ENCODE results near the gene PTGIS.

The PTGIS gene

GRCh38 chr20:49501917-49502316 lies 66.0 kb downstream of the PTGIS start:
- no peak for DNase-seq (ENCODE audit: low read depth in 2 of 3, low spot score in 1 of 3)

- no peak for DNase-seq (ENCODE audit: low read depth in 2 of 3, low spot score in 1 of 3)
Measured at GRCh38 chr20:49497398-49497669, 70.6 kb downstream of the PTGIS start.

GRCh38 chr20:49496553-49497397 lies 71.2 kb downstream of the PTGIS start:
- no peak for DNase-seq (ENCODE audit: low read depth in 2 of 3, low spot score in 1 of 3)

- DNase-seq (ENCODE audit: low read depth in 2 of 3, low spot score in 1 of 3): no peak
Measured at GRCh38 chr20:49496043-49496442, 71.9 kb downstream of the PTGIS start.

- DNase-seq (ENCODE audit: low read depth in 2 of 3, low spot score in 1 of 3): no peak
Measured at GRCh38 chr20:49490689-49491088, 77.2 kb downstream of the PTGIS start.

- DNase-seq (ENCODE audit: low read depth in 2 of 3, low spot score in 1 of 3): no peak
Measured at GRCh38 chr20:49489688-49490087, 78.2 kb downstream of the PTGIS start.

- DNase-seq (ENCODE audit: low read depth in 2 of 3, low spot score in 1 of 3): no peak
Measured at GRCh38 chr20:49486064-49486463, 81.9 kb downstream of the PTGIS start.

GRCh38 chr20:49485563-49485962 lies 82.4 kb downstream of the PTGIS start:
- no peak for DNase-seq (ENCODE audit: low read depth in 2 of 3, low spot score in 1 of 3)

GRCh38 chr20:49484180-49485140 lies 83.5 kb downstream of the PTGIS start:
- DNase-seq (ENCODE audit: low read depth in 2 of 3, low spot score in 1 of 3): peak; percentile 47 to 68 (median 51)

- DNase-seq (ENCODE audit: low read depth in 2 of 3, low spot score in 1 of 3): no peak
Measured at GRCh38 chr20:49483696-49484123, 84.2 kb downstream of the PTGIS start.

- no peak for DNase-seq (ENCODE audit: low read depth in 2 of 3, low spot score in 1 of 3)
Measured at GRCh38 chr20:49483018-49483695, 84.8 kb downstream of the PTGIS start.

GRCh38 chr20:49482621-49483017 lies 85.3 kb downstream of the PTGIS start, which contains the start of gene KCNB1:
TSS of gene KCNB1 (minus strand) at chr20:49482668. CDS start at chr20:49482480, 188 bp downstream.
- DNase-seq (ENCODE audit: low read depth in 2 of 3, low spot score in 1 of 3): peak; percentile 9 to 29 (median 27)

GRCh38 chr20:49482173-49482572 lies 85.8 kb downstream of the PTGIS start:
- DNase-seq (ENCODE audit: low read depth in 2 of 3, low spot score in 1 of 3): no peak

- no peak for DNase-seq (ENCODE audit: low read depth in 2 of 3, low spot score in 1 of 3)
Measured at GRCh38 chr20:49481116-49481515, 86.8 kb downstream of the PTGIS start.

- DNase-seq (ENCODE audit: low read depth in 2 of 3, low spot score in 1 of 3): no peak
Measured at GRCh38 chr20:49480236-49480635, 87.7 kb downstream of the PTGIS start.

GRCh38 chr20:49479785-49480184 lies 88.2 kb downstream of the PTGIS start:
- DNase-seq (ENCODE audit: low read depth in 2 of 3, low spot score in 1 of 3): no peak

GRCh38 chr20:49478754-49479689 lies 88.9 kb downstream of the PTGIS start:
- no peak for DNase-seq (ENCODE audit: low read depth in 2 of 3, low spot score in 1 of 3)

GRCh38 chr20:49478266-49478665 lies 89.7 kb downstream of the PTGIS start:
- no peak for DNase-seq (ENCODE audit: low read depth in 2 of 3, low spot score in 1 of 3)

- DNase-seq (ENCODE audit: low read depth in 2 of 3, low spot score in 1 of 3): no peak
Measured at GRCh38 chr20:49477200-49477599, 90.7 kb downstream of the PTGIS start.

GRCh38 chr20:49476016-49476355 lies 92.0 kb downstream of the PTGIS start:
- no peak for DNase-seq (ENCODE audit: low read depth in 2 of 3, low spot score in 1 of 3)
